Measurements from ENCODE around the gene GOLGA8A.
"Not testable (repeated sequence)": the region's sequence is repeated elsewhere in the genome, so short reads cannot be mapped to it uniquely, and the experiment has no call there.

GRCh38 chr15:34409511-34409910, 28.1 kb downstream of the GOLGA8A start:
- TF ChIP-seq, protein P1, sequence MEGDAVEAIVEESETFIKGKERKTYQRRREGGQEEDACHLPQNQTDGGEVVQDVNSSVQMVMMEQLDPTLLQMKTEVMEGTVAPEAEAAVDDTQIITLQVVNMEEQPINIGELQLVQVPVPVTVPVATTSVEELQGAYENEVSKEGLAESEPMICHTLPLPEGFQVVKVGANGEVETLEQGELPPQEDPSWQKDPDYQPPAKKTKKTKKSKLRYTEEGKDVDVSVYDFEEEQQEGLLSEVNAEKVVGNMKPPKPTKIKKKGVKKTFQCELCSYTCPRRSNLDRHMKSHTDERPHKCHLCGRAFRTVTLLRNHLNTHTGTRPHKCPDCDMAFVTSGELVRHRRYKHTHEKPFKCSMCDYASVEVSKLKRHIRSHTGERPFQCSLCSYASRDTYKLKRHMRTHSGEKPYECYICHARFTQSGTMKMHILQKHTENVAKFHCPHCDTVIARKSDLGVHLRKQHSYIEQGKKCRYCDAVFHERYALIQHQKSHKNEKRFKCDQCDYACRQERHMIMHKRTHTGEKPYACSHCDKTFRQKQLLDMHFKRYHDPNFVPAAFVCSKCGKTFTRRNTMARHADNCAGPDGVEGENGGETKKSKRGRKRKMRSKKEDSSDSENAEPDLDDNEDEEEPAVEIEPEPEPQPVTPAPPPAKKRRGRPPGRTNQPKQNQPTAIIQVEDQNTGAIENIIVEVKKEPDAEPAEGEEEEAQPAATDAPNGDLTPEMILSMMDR (IDR thresholded peaks at IDR 0.05): not testable (repeated sequence)
- TF ChIP-seq POLR2A (IDR thresholded peaks at IDR 0.05): not testable (repeated sequence)

Data from body of pancreas (tissue), 4 donors.